ENCODE measurements around the gene MRPL54. TPM values are rescaled to one million over a fixed set of nuclear protein-coding genes. Genes with fewer than 3 reads are reported as not detected.

The MRPL54 gene
- total RNA-seq, 1 donor from 2014 or later = 27.3 TPM

GRCh38 chr19:3770136-3770999, 7.9 kb downstream of the MRPL54 start:
- DNase-seq = no peak

GRCh38 chr19:3771000-3771905, 8.8 kb downstream of the MRPL54 start:
- no peak for DNase-seq

GRCh38 chr19:3771906-3772455, 9.5 kb downstream of the MRPL54 start, which contains the start of gene RAX2:
Gene RAX2, minus strand, starts transcription at chr19:3772228. Its CDS starts 486 bp downstream, at chr19:3771742.
- DNase-seq = no peak

- DNase-seq = no peak
Measured at GRCh38 chr19:3773814-3774515, 11.5 kb downstream of the MRPL54 start.

- DNase-seq = no peak
Measured at GRCh38 chr19:3774621-3775373, 12.3 kb downstream of the MRPL54 start.

GRCh38 chr19:3775374-3775711, 12.9 kb downstream of the MRPL54 start:
- DNase-seq = no peak

GRCh38 chr19:3775831-3776230, 13.3 kb downstream of the MRPL54 start:
- no peak for DNase-seq

GRCh38 chr19:3776479-3777040, 14.1 kb downstream of the MRPL54 start:
- DNase-seq = no peak

GRCh38 chr19:3778104-3778867, 15.8 kb downstream of the MRPL54 start:
- no peak for DNase-seq

GRCh38 chr19:3778899-3779723, 16.6 kb downstream of the MRPL54 start:
- no peak for DNase-seq

GRCh38 chr19:3780786-3781304, 18.4 kb downstream of the MRPL54 start:
- no peak for DNase-seq

GRCh38 chr19:3781603-3782002, 19.1 kb downstream of the MRPL54 start:
- DNase-seq = no peak

- no peak for DNase-seq
Measured at GRCh38 chr19:3782330-3782729, 19.8 kb downstream of the MRPL54 start.

- no peak for DNase-seq
Measured at GRCh38 chr19:3782903-3783302, 20.4 kb downstream of the MRPL54 start.

GRCh38 chr19:3783660-3784584, 21.4 kb downstream of the MRPL54 start:
- no peak for DNase-seq

- DNase-seq = no peak
Measured at GRCh38 chr19:3784607-3785450, 22.3 kb downstream of the MRPL54 start.

- no peak for DNase-seq
Measured at GRCh38 chr19:3785451-3785937, 23.0 kb downstream of the MRPL54 start.
